Stimulated activated naive CD4-positive, alpha-beta T cell (primary cell): ENCODE results near the gene PTPRB.

Experiments
- DNase-seq, 6 experiments: peaks; one replicate each; lab custom pipeline; 2025; lab: John Stamatoyannopoulos, UW

Gene PTPRB

GRCh38 chr12:70637303-70638085 lies at the start of gene PTPRB:
Gene PTPRB, minus strand, starts transcription at chr12:70637429. Its CDS starts 34 bp downstream, at chr12:70637395.
- no peak for DNase-seq

DNA sequence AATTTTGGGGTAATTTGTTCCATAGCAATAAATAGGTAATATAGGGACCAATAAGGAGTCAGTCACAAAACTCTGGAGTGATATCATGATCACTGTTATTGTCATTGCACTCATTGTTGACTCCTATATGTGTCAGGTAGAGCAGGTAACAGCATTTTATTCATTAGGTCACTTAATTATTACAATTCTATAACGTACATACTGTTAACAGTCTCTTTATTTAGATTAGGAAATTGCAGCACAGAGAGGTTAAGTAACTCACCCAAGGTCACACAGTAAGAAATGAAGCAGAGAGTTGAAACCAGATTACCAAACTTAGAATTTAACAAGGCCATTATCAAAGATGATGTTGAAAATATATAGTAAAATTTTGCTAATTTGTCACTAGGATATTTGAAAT lies 49.7 kb upstream of the PTPRB start:
- no peak for DNase-seq

DNA sequence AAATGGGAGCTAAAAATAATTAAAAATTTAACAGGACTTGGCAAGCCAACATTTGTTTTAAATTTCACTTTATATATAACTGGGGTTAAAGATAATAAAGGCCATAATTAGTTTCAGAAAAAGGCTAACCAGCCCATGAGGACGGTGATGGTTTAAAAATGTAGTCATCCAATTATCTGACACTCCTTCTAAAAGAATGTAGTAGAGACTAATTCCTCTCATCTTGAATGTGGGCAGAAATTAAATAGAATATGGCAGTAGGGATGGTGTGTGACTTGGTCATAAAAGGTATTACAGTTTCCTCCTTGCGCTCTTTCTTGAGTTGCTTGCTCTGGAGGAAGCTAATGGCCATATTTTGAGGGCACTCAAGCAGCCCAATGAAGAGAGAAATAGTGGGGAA lies 49.1 kb upstream of the PTPRB start:
- DNase-seq = no peak

GRCh38 chr12:70683976-70684375 lies 46.7 kb upstream of the PTPRB start:
- no peak for DNase-seq

GRCh38 chr12:70671698-70672097 lies 34.5 kb upstream of the PTPRB start:
- no peak for DNase-seq

DNA sequence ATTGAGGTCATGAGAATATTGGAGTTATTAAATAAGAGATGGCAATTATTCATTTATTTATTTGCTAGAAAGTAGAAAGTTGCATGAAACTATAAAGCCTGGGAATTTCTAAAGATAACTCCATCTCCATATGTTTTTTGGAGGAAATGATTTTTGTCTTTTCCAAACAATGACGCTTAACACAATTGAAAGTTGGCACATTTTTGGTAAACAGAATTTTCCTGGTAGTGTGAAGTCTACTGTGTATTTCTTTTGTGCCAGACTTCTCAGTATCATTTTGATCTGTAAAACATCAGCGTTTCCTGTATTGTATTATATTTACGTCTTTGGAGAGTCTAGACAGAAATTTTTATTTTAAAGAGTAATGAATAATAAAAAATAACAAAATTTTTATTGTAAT lies 33.7 kb upstream of the PTPRB start:
- no peak for DNase-seq

GRCh38 chr12:70667253-70667652 lies 30.0 kb upstream of the PTPRB start:
- no peak for DNase-seq

DNA sequence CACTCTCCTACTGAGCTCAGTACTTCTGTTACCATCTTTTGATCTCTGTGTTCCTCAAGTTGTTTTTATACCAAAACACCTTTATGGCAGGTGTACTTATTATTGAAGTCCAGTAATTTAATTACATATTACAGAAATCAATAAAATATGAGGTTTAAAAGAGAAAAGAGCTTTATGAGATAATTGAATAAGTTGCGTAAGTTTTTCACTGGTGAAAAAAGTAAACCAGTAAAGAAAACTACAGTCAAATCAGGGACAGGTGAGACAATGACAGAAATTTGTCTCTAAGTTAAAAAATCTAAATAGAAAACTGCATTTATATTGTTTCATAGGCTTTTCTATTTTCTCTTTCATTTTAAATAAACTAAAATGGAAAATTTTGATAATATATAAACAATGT lies 29.1 kb upstream of the PTPRB start:
- no peak for DNase-seq

DNA sequence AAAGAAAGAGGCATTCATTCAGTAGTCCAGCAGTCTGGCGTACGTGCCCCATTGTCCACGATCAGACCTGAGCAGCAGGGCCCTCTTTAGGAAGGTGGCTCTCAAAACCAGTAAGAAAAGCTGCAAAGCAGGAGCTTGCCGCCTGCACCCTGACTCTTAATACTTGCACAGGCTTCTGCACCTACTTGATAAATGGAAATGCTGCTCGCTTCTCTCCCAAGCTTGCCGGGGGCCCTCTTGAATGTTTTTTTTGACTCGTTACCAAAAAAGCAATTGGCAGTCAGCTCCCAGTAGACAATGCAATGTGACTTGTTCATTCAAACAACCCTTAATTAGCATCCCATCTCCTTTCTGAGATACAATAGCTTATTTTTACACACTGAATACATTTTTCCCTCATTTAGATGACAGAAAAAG lies 27.2 kb upstream of the PTPRB start:
- no peak for DNase-seq

DNA sequence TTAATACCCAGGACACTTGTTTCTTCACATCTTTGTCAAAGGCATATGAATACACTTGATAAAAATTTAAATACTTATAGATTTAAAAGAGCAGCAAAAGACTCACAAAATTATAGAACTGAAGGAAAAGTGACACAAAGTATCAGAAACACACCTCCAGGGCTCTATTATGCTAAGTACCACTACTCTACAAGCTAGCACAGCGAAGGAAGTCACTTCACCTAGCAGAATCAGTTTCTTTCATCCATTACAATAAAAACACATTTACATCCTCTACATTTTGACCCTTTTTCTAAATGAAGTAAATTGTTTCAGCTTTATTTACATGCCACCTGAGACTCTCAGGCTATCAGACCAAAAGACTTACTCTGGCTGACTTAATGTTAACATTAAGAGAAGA lies 26.6 kb upstream of the PTPRB start:
- no peak for DNase-seq

- DNase-seq = no peak
Measured at GRCh38 chr12:70661466-70662161, 24.4 kb upstream of the PTPRB start.

DNA sequence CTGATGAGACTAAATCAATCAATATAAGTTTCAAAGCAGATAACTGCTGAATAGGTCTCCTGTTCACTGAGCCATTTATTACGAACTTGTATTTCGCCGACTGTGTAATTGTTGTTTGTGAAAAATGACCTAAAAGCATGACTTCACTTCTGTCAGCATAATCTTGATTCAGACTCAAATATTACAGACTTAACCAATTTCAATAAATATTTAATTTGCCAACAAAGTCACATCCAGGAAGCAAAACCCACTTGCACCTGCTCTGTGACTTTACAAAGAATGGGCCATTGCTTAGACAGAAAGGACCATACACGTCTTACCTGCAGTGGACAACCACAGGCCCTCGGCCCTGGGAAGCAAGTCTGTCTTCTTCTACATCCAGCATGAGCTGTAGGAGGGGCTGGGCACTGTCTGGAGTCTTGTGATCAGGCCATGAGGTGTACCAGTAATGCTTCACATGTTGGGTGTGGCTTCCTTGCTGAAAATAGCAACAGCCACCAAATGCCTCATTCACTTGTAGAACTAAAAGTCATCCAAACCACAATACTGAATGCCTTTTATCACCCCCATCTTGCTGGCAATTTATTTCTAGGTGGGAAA lies 23.5 kb upstream of the PTPRB start:
- no peak for DNase-seq

DNA sequence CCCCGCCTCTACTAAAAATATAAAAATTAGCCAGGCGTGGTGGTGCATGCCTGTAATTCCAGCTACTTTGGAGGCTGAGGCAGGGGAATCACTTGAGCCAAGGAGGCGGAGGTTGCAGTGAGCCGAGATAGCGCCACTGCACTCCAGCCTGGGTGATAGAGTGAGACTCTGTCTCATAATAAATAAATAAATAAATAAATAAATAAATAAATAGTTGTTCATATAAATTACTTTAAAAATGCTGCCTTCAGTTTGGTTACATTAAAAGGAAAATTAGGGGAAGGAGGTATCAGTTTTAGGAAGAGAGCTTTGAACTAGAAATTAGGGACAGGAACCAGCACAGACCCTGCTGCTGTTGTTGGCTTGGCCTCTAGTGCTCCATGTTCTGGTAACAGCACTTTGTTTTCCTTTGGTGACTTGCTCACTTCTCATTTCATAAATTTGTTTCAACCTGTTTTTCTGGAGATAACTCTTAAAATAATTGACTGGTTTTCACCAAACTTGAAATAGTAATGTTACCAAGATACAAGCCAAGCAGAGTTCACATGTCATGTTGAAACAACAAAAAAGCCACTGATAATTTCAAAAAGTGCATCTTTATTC lies 22.9 kb upstream of the PTPRB start:
- DNase-seq = no peak

DNA sequence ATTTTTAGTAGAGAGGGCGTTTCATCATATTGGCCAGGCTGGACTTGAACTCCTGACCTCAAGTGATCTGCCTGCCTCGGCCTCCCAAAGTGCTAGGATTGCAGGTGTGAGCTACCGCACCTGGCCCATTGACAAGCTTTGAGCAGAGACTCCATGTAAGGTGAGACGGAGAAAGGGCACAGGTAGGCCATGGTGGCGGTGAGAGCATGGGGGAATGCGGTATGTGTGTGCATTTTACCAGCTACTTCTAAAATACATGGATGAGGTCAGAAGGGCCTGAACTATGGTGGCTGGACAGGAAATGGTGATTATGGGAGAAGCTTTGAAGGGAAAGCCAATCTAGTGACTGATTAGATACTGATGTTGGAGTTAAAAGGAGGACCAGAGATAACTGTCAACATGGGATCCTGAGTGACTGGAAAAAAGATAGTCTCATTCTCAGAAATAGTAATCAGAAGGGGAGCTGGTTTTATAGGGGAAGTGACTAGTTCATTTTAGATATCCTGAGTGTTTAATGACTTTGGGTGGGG lies 21.9 kb upstream of the PTPRB start:
- no peak for DNase-seq

- DNase-seq = no peak
Measured at GRCh38 chr12:70657616-70658286, 20.5 kb upstream of the PTPRB start.

DNA sequence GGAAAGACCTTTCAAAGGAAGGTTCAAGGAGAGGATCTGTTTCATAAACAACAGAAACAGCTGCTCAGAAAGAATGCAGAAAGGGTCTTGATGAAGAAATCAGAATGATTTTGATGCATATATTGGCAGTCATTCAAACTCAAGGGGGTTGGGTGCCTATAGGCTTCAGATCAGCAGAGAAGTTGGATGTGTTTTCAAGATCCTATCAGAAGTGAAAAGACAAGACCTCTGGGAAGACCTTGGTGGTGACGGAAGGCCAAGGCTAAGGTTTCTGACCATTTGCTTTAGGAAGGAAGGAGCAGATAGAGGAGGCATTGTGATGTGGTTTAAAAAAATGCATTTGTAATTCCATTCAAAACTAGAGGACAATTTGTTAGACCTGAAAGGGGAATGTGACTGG lies 15.2 kb upstream of the PTPRB start:
- no peak for DNase-seq

DNA sequence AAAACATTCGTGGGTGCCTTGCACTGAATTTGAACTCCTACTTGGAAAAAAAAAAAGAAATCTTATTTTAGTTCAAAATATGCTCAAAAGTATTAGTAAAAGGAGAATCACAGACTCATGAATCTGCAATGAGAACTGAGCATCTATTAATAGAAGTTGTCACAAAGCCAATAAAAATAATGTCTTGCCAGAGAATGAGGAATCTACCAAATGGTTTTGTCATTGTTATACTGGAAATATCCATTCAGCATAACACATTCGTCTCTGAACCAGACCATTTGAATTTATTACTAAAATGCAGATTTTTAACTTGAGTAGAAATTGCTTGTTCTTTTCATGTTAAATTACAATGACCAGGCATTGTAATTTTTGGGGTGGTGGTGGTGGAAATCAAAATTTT lies 11.6 kb upstream of the PTPRB start:
- DNase-seq = no peak

- no peak for DNase-seq
Measured at GRCh38 chr12:70648191-70648590, 11.0 kb upstream of the PTPRB start.

- no peak for DNase-seq
Measured at GRCh38 chr12:70646850-70647249, 9.6 kb upstream of the PTPRB start.

DNA sequence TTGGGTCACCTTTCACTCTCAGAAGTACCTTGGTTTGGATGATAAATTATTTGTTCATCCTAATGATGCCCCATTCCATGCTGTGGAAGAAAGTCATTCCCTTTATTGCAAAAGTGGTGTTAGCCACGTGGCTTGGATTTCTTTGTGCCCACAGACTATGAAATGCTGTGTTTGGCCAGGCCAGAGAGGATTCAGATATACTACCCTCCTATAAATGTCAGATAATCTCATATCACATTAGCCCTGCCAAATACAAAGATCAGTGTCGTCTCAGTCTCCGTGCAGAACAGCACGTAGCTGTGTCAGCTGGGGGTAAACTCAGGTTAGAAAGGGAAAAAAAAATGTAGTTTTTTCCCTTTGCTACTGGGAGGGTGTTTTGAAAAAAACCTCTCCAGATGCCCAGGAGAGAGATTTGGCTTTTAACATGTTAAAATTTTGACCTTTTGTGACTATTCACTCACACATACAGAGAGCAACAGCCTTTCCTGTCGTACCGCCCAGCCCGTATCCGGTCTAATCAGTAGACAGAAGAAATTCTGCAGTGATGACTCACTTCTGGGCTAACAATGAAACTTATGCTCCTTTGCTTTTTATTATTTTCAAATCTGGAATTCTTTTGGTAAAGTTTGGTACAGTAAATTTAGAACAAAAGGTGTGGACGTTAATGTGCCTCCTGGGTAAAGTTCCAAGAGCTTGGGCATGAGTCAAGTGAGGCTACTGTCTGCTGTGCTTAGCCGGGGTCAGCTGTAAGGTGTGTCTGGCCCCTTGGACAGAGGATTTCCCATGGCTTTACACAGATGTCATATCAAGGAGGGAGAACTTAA lies 8.5 kb upstream of the PTPRB start:
- DNase-seq = no peak

- no peak for DNase-seq
Measured at GRCh38 chr12:70644861-70645260, 7.6 kb upstream of the PTPRB start.
